ENCODE data around the gene SYTL5. TPM values are rescaled to one million over a fixed set of nuclear protein-coding genes. Genes with fewer than 3 reads are reported as not detected.

Gene SYTL5
- total RNA-seq, 1 donor from 2014 or later, result 1.6 TPM

- no peak overlapping the region for H3K4me3 ChIP-seq
- intact Hi-C loops (cut with DNase I), result no loop called here
- no peak for DNase-seq
- H3K4me1 ChIP-seq, result no peaks in the 10 kb centered on the region
- no peak for ATAC-seq
- no peaks in the 10 kb centered on the region for H3K9me3 ChIP-seq
- H3K27me3 ChIP-seq (ENCODE audit: low read depth), result no peaks in the 10 kb centered on the region
- no peak for TF ChIP-seq CTCF (IDR thresholded peaks at IDR 0.05)
- no peaks in the 10 kb centered on the region for H3K36me3 ChIP-seq
- no peak overlapping the region for H3K27ac ChIP-seq
Measured at GRCh38 chrX:38069991-38070390, 63.6 kb downstream of the SYTL5 start.

GRCh38 chrX:38079463-38079862 lies 73.1 kb downstream of the SYTL5 start:
- Histone ChIP-seq H3K9me3 (no peaks in the 10 kb centered on the region), H3K4me3 (no peak overlapping the region), H3K27ac (no peak overlapping the region), H3K36me3 (no peaks in the 10 kb centered on the region), H3K27me3 (ENCODE audit: low read depth) (no peaks in the 10 kb centered on the region), H3K4me1 (no peaks in the 10 kb centered on the region)
- intact Hi-C loops (cut with DNase I), result no loop called here
- ATAC-seq, result no peak
- DNase-seq, result no peak
- no peak for TF ChIP-seq CTCF (IDR thresholded peaks at IDR 0.05)

- ATAC-seq, result no peak
- Histone ChIP-seq H3K36me3 (no peaks in the 10 kb centered on the region), H3K27ac (no peak overlapping the region), H3K9me3 (no peaks in the 10 kb centered on the region), H3K4me3 (no peak overlapping the region), H3K27me3 (ENCODE audit: low read depth) (no peaks in the 10 kb centered on the region), H3K4me1 (no peaks in the 10 kb centered on the region)
- intact Hi-C loops (cut with DNase I), result no loop called here
- TF ChIP-seq CTCF (IDR thresholded peaks at IDR 0.05), result no peak
- no peak for DNase-seq
Measured at GRCh38 chrX:38080808-38081207, 74.5 kb downstream of the SYTL5 start.

- ATAC-seq (no peak), DNase-seq (no peak)
- H3K9me3 ChIP-seq, result no peaks in the 10 kb centered on the region
- TF ChIP-seq CTCF (IDR thresholded peaks at IDR 0.05), result no peak
- no peak overlapping the region for H3K4me3 ChIP-seq
- no peaks in the 10 kb centered on the region for H3K4me1 ChIP-seq
- no peak overlapping the region for H3K27ac ChIP-seq
- no peaks in the 10 kb centered on the region for H3K27me3 ChIP-seq (ENCODE audit: low read depth)
- intact Hi-C loops (cut with DNase I), result no loop called here
- no peaks in the 10 kb centered on the region for H3K36me3 ChIP-seq
Measured at GRCh38 chrX:38081909-38082308, 75.6 kb downstream of the SYTL5 start.

GRCh38 chrX:38082309-38082708 lies 76.0 kb downstream of the SYTL5 start:
- DNase-seq (no peak), ATAC-seq (no peak)
- Histone ChIP-seq H3K9me3 (no peaks in the 10 kb centered on the region), H3K4me3 (no peak overlapping the region), H3K4me1 (no peaks in the 10 kb centered on the region), H3K36me3 (no peaks in the 10 kb centered on the region), H3K27me3 (ENCODE audit: low read depth) (no peaks in the 10 kb centered on the region), H3K27ac (no peak overlapping the region)
- no peak for TF ChIP-seq CTCF (IDR thresholded peaks at IDR 0.05)
- intact Hi-C loops (cut with DNase I), result no loop called here

GRCh38 chrX:38085813-38086212 lies 79.5 kb downstream of the SYTL5 start:
- ATAC-seq (no peak), DNase-seq (no peak)
- Histone ChIP-seq H3K36me3 (no peaks in the 10 kb centered on the region), H3K9me3 (no peaks in the 10 kb centered on the region), H3K27me3 (ENCODE audit: low read depth) (no peaks in the 10 kb centered on the region), H3K4me3 (no peak overlapping the region), H3K27ac (no peak overlapping the region), H3K4me1 (no peaks in the 10 kb centered on the region)
- TF ChIP-seq CTCF (IDR thresholded peaks at IDR 0.05), result no peak
- intact Hi-C loops (cut with DNase I), result no loop called here

Data from lower lobe of right lung (tissue), 2 donors.